NCI-H187 treated with DMSO at 0.1 percent for 48 hours (cell line): Measurements from ENCODE around the gene LPP.

Experiments
- DNase-seq: peaks from one replicate; lab custom pipeline; 2025; lab: John Stamatoyannopoulos, UW

LPP gene

DNA sequence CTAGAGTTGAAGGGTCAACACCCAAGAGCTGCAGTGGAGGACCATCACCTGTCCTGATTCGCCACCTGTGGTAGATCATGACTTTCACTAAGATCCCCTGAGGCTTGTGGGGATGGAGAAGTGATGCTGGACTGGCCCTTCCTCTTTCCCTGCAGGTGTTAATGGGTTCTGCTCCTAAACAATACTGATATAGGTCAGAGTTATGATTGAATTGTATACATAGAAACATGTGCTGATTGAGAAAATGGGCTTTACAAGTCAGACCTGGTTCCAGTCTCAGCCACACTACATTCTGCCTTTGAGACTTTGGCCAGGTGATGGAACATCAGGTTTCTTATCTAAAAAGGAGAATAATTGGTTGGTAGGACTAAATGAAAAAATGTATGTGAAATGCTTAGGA, 598.9 kb downstream of the LPP start:
- no peak for DNase-seq

- no peak for DNase-seq
Measured at GRCh38 chr3:188754267-188754666, 600.3 kb downstream of the LPP start.

GRCh38 chr3:188756241-188756640, 602.3 kb downstream of the LPP start:
- DNase-seq: no peak

DNA sequence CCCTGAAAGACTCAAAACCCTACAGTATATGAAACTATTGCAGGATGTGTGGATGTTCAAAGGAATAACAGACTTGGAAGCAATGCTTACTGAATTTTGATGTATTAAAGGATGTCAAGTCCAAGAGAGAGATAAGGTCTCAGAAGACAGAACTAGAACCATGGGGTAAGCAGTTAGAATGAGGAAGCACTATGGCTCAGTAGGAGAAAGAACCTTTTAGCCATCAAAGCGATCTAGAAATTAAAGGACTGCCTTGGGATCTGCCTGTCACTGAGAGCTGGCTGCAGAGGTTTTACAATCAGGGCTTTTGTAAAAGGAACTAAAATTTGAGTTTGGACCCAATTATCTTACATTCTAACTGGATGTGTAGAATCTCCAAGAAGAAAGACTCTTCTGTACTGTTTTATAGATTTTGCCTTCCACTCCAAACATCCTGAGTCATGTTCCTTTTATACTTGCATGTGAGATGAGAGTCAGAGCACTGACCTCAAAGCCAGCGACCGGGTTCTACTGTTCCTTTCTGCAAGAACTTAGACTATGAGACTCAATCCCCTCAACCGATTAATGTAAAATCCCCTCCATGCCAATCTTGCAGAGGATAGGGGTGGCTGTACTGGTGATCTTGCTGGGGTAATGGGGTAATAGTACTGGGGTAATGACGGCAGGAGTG, 605.5 kb downstream of the LPP start:
- no peak for DNase-seq

DNA sequence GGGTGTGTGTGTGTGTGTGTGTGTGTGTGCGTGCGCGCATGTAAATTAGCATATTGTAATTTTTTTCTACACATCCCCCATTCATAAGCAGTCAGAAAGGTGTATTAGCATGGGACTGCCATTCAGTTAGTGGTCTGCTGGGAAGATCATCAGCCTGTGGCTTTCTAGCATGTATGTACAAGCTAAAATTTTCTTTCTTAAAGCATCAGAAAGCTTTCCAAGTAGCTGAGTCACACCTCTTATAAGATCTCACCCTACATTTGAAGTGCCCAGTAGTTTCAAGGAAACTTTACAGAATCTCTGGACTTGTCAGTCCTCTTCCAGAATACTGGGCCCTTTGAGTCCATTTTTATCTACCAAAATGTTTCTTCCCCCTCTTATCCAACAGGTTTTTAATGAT, 606.5 kb downstream of the LPP start:
- no peak for DNase-seq

GRCh38 chr3:188761439-188761838, 607.5 kb downstream of the LPP start:
- no peak for DNase-seq

GRCh38 chr3:188761964-188762363, 608.0 kb downstream of the LPP start:
- no peak for DNase-seq

DNA sequence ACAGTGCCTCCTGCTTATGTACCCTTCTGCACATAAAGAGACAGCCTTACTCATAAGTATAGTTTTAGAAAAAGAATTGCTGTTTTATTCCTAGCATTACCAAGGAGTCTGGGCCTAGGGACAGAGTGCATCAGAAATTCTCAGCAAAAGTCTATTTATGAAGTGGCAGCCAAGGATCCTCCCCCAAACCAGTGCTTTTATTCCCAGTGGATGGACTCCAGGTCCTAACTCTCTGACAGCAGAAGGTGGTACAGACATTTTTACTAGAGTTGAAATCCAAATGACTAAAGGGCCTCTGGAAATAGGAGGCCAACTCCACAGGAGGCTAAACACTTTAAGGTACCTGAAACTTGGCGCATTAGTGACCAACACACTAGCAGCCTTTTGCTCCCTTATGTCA, 610.7 kb downstream of the LPP start:
- no peak for DNase-seq

GRCh38 chr3:188769831-188770230, 615.9 kb downstream of the LPP start:
- DNase-seq: no peak

DNA sequence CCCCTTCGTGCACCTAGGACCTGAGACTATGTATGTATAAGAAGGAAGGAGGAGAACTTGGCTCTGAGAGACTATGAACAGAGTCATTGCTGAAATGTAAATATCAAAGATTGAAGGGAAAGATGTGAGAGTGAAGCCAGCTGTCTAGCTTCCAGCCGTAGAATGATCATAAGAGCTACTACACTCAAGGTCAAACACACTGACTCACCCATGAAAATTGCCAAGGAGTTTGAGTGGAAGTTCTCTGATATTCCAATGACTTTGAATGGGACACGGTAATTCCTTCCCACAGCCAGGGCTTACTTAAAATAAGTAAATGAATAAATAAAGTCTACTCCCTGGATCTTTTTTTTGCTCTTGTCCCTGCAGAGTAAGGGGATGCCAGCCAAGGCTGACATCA, 618.9 kb downstream of the LPP start:
- no peak for DNase-seq

GRCh38 chr3:188775412-188775811, 621.5 kb downstream of the LPP start:
- DNase-seq: no peak

GRCh38 chr3:188776447-188776846, 622.5 kb downstream of the LPP start:
- DNase-seq: no peak

- no peak for DNase-seq
Measured at GRCh38 chr3:188778091-188778852, 624.3 kb downstream of the LPP start.

DNA sequence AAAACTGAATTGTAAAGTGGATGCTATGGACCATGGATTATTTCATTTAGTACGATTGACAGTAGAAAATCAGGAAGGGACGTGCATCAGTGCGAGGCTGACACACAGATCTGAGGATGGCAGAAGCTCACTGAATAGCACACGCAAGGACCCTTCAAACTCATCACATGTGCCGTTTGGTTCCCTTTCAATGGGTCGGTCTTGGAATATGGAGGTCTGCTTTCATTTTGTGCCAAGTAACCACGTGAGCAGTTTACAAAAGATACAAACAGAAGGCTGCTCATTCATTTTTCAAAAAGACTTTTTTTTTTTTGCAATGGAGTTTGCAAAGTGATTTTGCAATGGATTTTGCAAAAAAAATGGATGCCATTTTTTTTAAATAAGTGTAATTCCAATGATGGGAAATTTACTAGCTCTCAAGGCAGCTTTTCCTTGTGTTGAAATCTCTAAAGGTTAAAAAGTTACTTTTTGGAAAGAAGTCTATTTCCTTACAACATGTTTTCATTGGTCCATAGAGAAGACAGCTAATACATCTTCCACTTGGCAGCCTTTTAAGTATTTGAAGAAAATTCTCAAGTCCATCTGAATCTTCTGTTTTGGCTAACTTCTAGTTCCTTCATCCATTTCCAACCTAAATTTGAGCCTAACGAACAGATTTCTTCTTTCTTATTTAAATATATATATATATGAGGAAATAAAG, 625.5 kb downstream of the LPP start:
- no peak for DNase-seq

- DNase-seq: no peak
Measured at GRCh38 chr3:188780193-188781147, 626.5 kb downstream of the LPP start.

DNA sequence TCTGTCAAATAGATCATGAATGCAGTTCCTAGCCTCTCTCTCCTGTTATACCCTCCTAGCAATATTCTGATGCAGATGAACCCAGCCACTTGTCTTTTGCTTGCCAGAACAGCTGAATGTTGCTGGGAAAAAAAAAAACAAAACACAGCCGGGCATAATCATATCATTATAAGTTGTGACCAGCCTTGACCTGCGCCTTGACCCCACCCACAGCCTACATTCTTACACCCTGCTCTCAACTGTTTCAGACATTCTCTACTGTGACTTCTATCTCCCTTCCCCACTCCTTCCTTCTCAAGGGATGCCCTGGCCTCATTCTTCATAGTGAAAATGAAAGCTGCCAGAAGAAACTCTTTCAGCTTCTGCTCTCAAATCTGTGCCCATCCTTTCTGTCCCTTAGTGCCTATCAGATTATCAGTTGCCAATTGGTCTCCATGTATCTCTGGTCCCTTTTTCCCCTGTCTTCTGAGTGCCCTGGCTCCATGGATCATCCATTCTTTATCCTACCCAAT, 628.7 kb downstream of the LPP start:
- DNase-seq: no peak

DNA sequence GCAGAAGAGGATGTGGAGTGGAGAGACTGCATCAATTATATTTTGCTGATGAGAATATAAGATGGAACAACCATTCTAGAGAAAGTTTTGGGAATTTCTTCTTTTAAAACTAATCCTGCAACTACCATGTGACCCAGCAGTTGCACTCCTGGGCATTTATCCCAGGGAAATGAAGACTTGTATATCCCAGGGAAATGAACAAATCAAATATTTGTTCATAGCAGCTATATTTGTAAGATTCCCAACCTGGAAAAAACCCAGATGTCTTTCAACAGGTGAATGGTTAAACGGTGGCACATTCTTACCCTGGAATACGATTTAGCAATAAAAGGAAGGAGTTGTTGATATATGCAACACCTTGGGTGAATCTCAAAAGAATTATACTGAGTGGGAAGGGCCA, 632.5 kb downstream of the LPP start:
- no peak for DNase-seq

GRCh38 chr3:188788621-188789081, 634.7 kb downstream of the LPP start:
- DNase-seq: no peak

GRCh38 chr3:188789251-188789650, 635.3 kb downstream of the LPP start:
- DNase-seq: no peak

GRCh38 chr3:188791311-188791710, 637.4 kb downstream of the LPP start:
- no peak for DNase-seq

DNA sequence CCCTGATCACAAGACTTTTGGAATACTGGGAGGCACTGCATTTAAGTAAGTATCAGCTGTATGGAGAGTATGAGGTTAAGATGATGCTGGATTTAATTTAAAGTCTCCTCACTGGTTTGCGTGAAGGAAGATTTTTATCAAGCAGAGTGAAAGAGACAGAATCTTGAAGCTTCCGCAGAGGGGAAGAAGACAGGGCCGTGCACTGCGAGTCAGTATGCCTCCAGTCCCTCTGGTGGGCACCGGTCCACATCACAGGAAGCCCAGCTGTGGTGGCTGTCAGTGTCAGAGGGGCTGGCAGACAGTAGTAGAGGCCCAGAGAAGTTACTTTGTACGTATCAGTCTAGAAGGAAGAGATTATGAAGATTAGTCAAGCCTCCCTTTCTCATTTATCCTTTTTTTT, 638.8 kb downstream of the LPP start:
- no peak for DNase-seq
